B cell (primary cell): ENCODE data around the gene HGS.

Experiments used
- CTCF ChIP-seq: fragments of 200-600 bp; IDR thresholded peaks from one replicate; pipeline ENCODE4 v1.8.0; 2022; ENCODE audit warnings: antibody characterized with exemption, mild to moderate bottlenecking
- EZH2 ChIP-seq: IDR thresholded peaks from 2 replicates; pipeline ENCODE4 v1.6.1; 2012; ENCODE audit warnings: borderline replicate concordance, low read depth, mild to moderate bottlenecking, moderate library complexity, low read length; ENCODE audit not compliant: insufficient read depth, poor library complexity, severe bottlenecking

DNA sequence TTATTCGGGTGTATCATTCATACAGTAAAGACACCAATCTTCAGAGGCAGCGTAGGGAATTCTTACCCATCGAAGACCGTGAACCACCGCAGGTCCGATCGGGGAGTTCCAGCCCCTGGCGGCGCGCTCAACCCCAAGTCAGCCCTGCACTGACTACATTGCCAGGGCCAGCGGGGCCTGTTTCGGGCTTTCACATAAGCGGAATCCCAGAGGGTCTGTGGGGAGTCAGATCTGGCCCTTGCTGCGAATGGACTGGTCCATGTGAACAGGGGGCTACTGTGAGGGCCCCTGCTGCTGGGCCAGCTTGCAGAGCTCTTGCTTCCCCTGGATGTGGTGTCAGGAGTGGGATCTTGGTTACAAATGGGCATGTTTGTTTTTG, 35.1 kb upstream of the HGS start:
- TF ChIP-seq CTCF = no peak
- TF ChIP-seq EZH2 = no peak
